Keratinocyte (primary cell): Measurements from ENCODE around the gene IFNAR1.

ENCODE experiments used
- EZH2 ChIP-seq: IDR thresholded peaks from one replicate; pipeline ENCODE4 v1.6.1; 2012; ENCODE audit warnings: inconsistent platforms, mild to moderate bottlenecking, low read length, moderate library complexity
- TF ChIP-seq, protein P1 (sequence below), 3 experiments: IDR thresholded peaks in 1 of 3; conservative IDR thresholded peaks in 1 of 3; optimal IDR thresholded peaks in 1 of 3; 2 replicates in 2 of 3; 3 replicates in 1 of 3; pipeline versions ENCODE3 to v1.5.1; 2011; ENCODE audit warnings: low read length in 3 of 3, mild to moderate bottlenecking in 3 of 3, moderate library complexity in 2 of 3, control low read depth in 1 of 3, inconsistent platforms in 1 of 3; ENCODE audit not compliant: insufficient read depth in 2 of 3; ENCODE audit errors: extremely low read depth in 1 of 3

DNA sequence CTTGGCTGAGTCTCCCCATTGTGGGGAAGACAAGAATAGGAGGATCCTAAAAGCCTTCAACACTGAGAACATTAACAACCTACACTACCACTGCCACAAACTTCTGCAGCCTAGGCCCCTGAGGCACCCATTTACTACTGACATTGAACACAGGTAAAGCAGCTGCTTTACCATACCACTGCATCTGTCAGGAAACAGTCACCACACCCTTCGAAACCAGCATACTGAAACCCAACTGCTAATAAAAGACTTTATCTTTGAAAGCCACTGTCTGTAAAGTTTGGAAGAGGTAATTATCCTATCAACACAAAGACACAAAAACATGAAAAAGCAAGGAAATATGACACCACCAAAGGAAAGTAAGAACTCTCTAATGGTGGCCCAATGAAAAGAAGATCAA lies 7.4 kb downstream of the IFNAR1 start:
- TF ChIP-seq, protein P1, sequence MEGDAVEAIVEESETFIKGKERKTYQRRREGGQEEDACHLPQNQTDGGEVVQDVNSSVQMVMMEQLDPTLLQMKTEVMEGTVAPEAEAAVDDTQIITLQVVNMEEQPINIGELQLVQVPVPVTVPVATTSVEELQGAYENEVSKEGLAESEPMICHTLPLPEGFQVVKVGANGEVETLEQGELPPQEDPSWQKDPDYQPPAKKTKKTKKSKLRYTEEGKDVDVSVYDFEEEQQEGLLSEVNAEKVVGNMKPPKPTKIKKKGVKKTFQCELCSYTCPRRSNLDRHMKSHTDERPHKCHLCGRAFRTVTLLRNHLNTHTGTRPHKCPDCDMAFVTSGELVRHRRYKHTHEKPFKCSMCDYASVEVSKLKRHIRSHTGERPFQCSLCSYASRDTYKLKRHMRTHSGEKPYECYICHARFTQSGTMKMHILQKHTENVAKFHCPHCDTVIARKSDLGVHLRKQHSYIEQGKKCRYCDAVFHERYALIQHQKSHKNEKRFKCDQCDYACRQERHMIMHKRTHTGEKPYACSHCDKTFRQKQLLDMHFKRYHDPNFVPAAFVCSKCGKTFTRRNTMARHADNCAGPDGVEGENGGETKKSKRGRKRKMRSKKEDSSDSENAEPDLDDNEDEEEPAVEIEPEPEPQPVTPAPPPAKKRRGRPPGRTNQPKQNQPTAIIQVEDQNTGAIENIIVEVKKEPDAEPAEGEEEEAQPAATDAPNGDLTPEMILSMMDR (optimal IDR thresholded peaks at IDR 0.05 in 1 of 3, IDR thresholded peaks at IDR 0.05 in 1 of 3, conservative IDR thresholded peaks at IDR 0.05 in 1 of 3; ENCODE audit: extremely low read depth in 1 of 3, insufficient read depth in 2 of 3, low read length in 3 of 3) = no peak
- no peak for TF ChIP-seq EZH2
